HL-60 (cell line): ENCODE measurements around the gene THOC7.

Source experiments
- CTCF ChIP-seq: IDR thresholded peaks from one replicate; pipeline ENCODE4 v1.5.1; 2011; ENCODE audit warnings: low read length, control low read depth, inconsistent platforms; ENCODE audit not compliant: insufficient read depth
- GABPA ChIP-seq: IDR thresholded peaks from 2 replicates; pipeline ENCODE4 v1.6.1; 2012; ENCODE audit warnings: low read depth

DNA sequence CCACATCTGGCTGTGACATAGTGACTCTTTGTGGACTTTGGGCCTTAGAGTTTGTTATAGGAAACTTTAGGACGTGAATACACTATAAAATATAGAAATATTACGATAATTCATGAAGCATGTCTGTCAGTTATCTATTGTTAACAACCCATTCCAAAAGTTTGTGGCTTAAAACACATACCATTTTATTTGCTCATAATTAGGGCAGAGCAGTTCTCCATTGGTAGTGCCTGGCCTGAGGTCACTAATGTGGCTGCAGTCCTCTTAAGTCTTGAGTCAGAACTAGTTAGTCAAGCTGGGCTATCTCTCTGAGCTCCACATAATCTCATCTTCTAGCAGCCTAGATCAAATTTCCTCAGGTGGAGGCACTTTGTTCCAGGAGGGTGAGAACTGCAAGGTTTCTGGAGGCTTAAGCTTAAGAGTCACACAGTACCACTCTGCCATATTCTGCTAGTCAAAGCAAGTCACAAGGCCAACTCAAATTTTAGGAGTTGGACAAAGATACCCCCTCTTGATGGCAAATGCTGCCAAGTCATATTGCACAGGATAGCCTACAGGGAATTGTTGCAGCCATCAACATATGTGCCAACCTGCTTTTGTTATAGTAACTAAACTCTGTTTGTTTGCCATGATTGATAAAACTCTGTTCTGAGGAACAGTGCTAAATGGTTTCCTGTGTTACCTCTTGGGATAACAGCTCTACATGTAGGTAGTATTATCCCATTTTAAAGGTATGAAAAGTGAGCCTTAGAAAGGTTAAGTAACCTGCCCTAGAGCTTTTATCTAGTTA lies 8.7 kb upstream of the THOC7 start:
- TF ChIP-seq CTCF (no peak), GABPA (no peak)
